Fibroblast of lung (primary cell): ENCODE results near the gene UBA1. TPM values are rescaled to one million over a fixed set of nuclear protein-coding genes. Genes with fewer than 3 reads are reported as not detected.

Experiments
- DNase-seq, 2 donors: peaks; one replicate each; pipeline versions ENCODE4 v3.0.0 to v3.0.0-alpha.2; 2010; ENCODE audit warnings: low read depth in 2 of 2
- H2AFZ ChIP-seq: 2 replicates; pipeline ENCODE4 v1.5.1; 2012; ENCODE audit warnings: low read length, control low read depth, inconsistent platforms
- H3K27ac ChIP-seq: 2 replicates; pipeline ENCODE4 v1.5.1; 2011; ENCODE audit warnings: low read length, control low read depth; ENCODE audit not compliant: insufficient read depth
- H3K27me3 ChIP-seq: 2 replicates; pipeline ENCODE4 v1.5.1; 2011; ENCODE audit warnings: mild to moderate bottlenecking, low read length; ENCODE audit not compliant: control insufficient read depth, insufficient read depth
- H3K36me3 ChIP-seq: 2 replicates; pipeline ENCODE4 v1.5.1; 2011; ENCODE audit warnings: low read length; ENCODE audit not compliant: control insufficient read depth, insufficient read depth
- H3K4me1 ChIP-seq: 2 replicates; pipeline ENCODE4 v1.5.1; 2011; ENCODE audit warnings: low read length; ENCODE audit not compliant: control insufficient read depth, insufficient read depth; ENCODE audit errors: extremely low read depth
- H3K4me2 ChIP-seq: 2 replicates; pipeline ENCODE4 v1.5.1; 2011; ENCODE audit warnings: low read length, control low read depth; ENCODE audit not compliant: insufficient read depth; ENCODE audit errors: extremely low read depth
- H3K4me3 ChIP-seq, 4 experiments: fragments of 200-600 bp in 1 of 4; sonication (generic) in 1 of 4; replicated peaks in 1 of 4; 2 replicates each; pipeline ENCODE4 v1.5.1; 2011 to 2016; ENCODE audit warnings: low read length in 4 of 4, low read depth in 3 of 4, mild to moderate bottlenecking in 3 of 4, control low read depth in 2 of 4, inconsistent platforms in 1 of 4, mixed read lengths in 1 of 4; ENCODE audit not compliant: insufficient read depth in 1 of 4; ENCODE audit errors: control extremely low read depth in 1 of 4
- H3K79me2 ChIP-seq: 2 replicates; pipeline ENCODE4 v1.5.1; 2012; ENCODE audit warnings: mild to moderate bottlenecking, low read length, inconsistent platforms; ENCODE audit not compliant: control insufficient read depth, insufficient read depth
- H3K9ac ChIP-seq: 2 replicates; pipeline ENCODE4 v1.5.1; 2011; ENCODE audit warnings: mild to moderate bottlenecking, low read length, control low read depth; ENCODE audit not compliant: insufficient read depth
- H3K9me3 ChIP-seq: 2 replicates; pipeline ENCODE4 v1.5.1; 2012; ENCODE audit warnings: low read depth, low read length; ENCODE audit not compliant: control insufficient read depth, insufficient read depth
- H4K20me1 ChIP-seq: 2 replicates; pipeline ENCODE4 v1.5.1; 2011; ENCODE audit warnings: low read length; ENCODE audit not compliant: control insufficient read depth, insufficient read depth; ENCODE audit errors: extremely low read depth
- CTCF ChIP-seq, 2 donors: IDR thresholded peaks in 1 of 2; conservative IDR thresholded peaks in 1 of 2; 1 replicate in 1 of 2; 2 replicates in 1 of 2; pipeline ENCODE4 v1.5.1; 2011 to 2012; ENCODE audit warnings: low read length in 2 of 2, control low read depth in 1 of 2, inconsistent platforms in 1 of 2, low read depth in 1 of 2, mild to moderate bottlenecking in 1 of 2
- EZH2 ChIP-seq: IDR thresholded peaks from 2 replicates; pipeline ENCODE4 v1.5.1; 2012; ENCODE audit warnings: low read length, control low read depth, mild to moderate bottlenecking; ENCODE audit errors: missing control alignments
- polyA plus RNA-seq, 2 donors: library from polyadenylated mRNA; depleted of rRNA in 1 of 2; stranded (reverse) in 1 of 2; unstranded in 1 of 2; fragments of >200 nt; gene quantifications; 2 replicates each; pipeline ENCODE4 v1.2.1, GENCODE V29; 2011 to 2012; ENCODE audit warnings: missing spikeins in 1 of 2
- total RNA-seq: library from RNA; depleted of rRNA; stranded (reverse); fragments of >200 nt; gene quantifications from 2 replicates; pipeline ENCODE4 v1.2.1, GENCODE V29; 2014

Gene UBA1
- total and polyA plus RNA-seq, 2 donors (not counting 1 experiment from before 2014, with no cell fraction given): 135 to 158 TPM

GRCh38 chrX:47180346-47180745 is 13.3 kb upstream of the UBA1 start:
- no peaks in the 10 kb centered on the region for H4K20me1 ChIP-seq
- no peak overlapping the region for H3K27ac ChIP-seq
- H3K27me3 ChIP-seq: no peaks in the 10 kb centered on the region
- H3K4me1 ChIP-seq: no peaks in the 10 kb centered on the region
- TF ChIP-seq CTCF (conservative IDR thresholded peaks at IDR 0.05 in 1 of 2, IDR thresholded peaks at IDR 0.05 in 1 of 2; ENCODE audit: low read depth in 1 of 2, low read length in 2 of 2) (no peak), EZH2 (no peak)
- no peak overlapping the region for H3K4me2 ChIP-seq
- H2AFZ ChIP-seq: no peak overlapping the region
- H3K9me3 ChIP-seq: no peaks in the 10 kb centered on the region
- no peak for DNase-seq
- H3K79me2 ChIP-seq: no peaks in the 10 kb centered on the region
- H3K4me3 ChIP-seq: no peak overlapping the region
- no peak overlapping the region for H3K9ac ChIP-seq
- H3K36me3 ChIP-seq: peaks cover 10% of the 10 kb centered on the region

- no peak for DNase-seq
- TF ChIP-seq CTCF (conservative IDR thresholded peaks at IDR 0.05 in 1 of 2, IDR thresholded peaks at IDR 0.05 in 1 of 2; ENCODE audit: low read depth in 1 of 2, low read length in 2 of 2) (no peak), EZH2 (no peak)
- H3K79me2 ChIP-seq: no peaks in the 10 kb centered on the region
- H3K27me3 ChIP-seq: no peaks in the 10 kb centered on the region
- H3K9me3 ChIP-seq: no peaks in the 10 kb centered on the region
- H2AFZ ChIP-seq: no peak overlapping the region
- H4K20me1 ChIP-seq: no peaks in the 10 kb centered on the region
- H3K36me3 ChIP-seq: peaks cover 14% of the 10 kb centered on the region
- H3K4me2 ChIP-seq: no peak overlapping the region
- H3K4me1 ChIP-seq: no peaks in the 10 kb centered on the region
- H3K9ac ChIP-seq: no peak overlapping the region
- no peak overlapping the region for H3K4me3 ChIP-seq
- H3K27ac ChIP-seq: no peak overlapping the region
These were observed 12.3 kb upstream of the UBA1 start for GRCh38 chrX:47181301-47181700.

GRCh38 chrX:47182106-47182700 is 11.4 kb upstream of the UBA1 start:
- DNase-seq: no peak
- Histone ChIP-seq H3K4me3 (no peak overlapping the region), H3K27ac (no peak overlapping the region), H3K9me3 (no peaks in the 10 kb centered on the region), H3K79me2 (no peaks in the 10 kb centered on the region), H3K4me2 (no peak overlapping the region), H4K20me1 (no peaks in the 10 kb centered on the region), H3K4me1 (no peaks in the 10 kb centered on the region), H3K27me3 (no peaks in the 10 kb centered on the region), H3K9ac (no peak overlapping the region), H3K36me3 (peaks cover 18% of the 10 kb centered on the region), H2AFZ (no peak overlapping the region)
- TF ChIP-seq CTCF (conservative IDR thresholded peaks at IDR 0.05 in 1 of 2, IDR thresholded peaks at IDR 0.05 in 1 of 2; ENCODE audit: low read depth in 1 of 2, low read length in 2 of 2) (no peak), EZH2 (no peak)
